Neuronal stem cell (in vitro differentiated cells): ENCODE data around the gene ST3GAL2.

Experiments used
- DNase-seq: peaks from one replicate; pipeline ENCODE4 v3.0.0-alpha.2; 2013; ENCODE audit warnings: low spot score
- H2AFZ ChIP-seq: one replicate; pipeline ENCODE4 v1.6.1; 2013; ENCODE audit warnings: mild to moderate bottlenecking, low read length, inconsistent platforms
- H2AK5ac ChIP-seq: 2 replicates; pipeline ENCODE4 v1.6.1; 2013; ENCODE audit warnings: low read depth, mild to moderate bottlenecking, inconsistent platforms, low read length, moderate library complexity, mixed read lengths
- H2BK120ac ChIP-seq: 2 replicates; pipeline ENCODE4 v1.6.1; 2013; ENCODE audit warnings: low read depth, mild to moderate bottlenecking, inconsistent platforms, low read length, moderate library complexity, mixed read lengths
- H2BK12ac ChIP-seq: one replicate; pipeline ENCODE4 v1.6.1; 2013; ENCODE audit warnings: low read length, inconsistent platforms
- H2BK15ac ChIP-seq: 2 replicates; pipeline ENCODE4 v1.6.1; 2013; ENCODE audit warnings: mild to moderate bottlenecking, low read length, inconsistent platforms, mixed read lengths
- H2BK5ac ChIP-seq: one replicate; pipeline ENCODE4 v1.6.1; 2013; ENCODE audit warnings: inconsistent platforms, mild to moderate bottlenecking, low read length, moderate library complexity
- H3K14ac ChIP-seq: one replicate; pipeline ENCODE4 v1.6.1; 2013; ENCODE audit warnings: low read length, inconsistent platforms
- H3K18ac ChIP-seq: 2 replicates; pipeline ENCODE4 v1.6.1; 2013; ENCODE audit warnings: low read length, inconsistent platforms
- H3K23ac ChIP-seq: 2 replicates; pipeline ENCODE4 v1.6.1; 2013; ENCODE audit warnings: low read depth, mild to moderate bottlenecking, mixed read lengths, low read length, inconsistent platforms; ENCODE audit not compliant: poor library complexity
- H3K27ac ChIP-seq: replicated peaks from 3 replicates; pipeline ENCODE4 v1.5.1; 2013; ENCODE audit warnings: low read length, inconsistent platforms
- H3K27me3 ChIP-seq, 3 experiments: 2 replicates each; pipeline ENCODE4 v1.6.1; 2013; ENCODE audit warnings: low read length in 3 of 3, mild to moderate bottlenecking in 2 of 3, inconsistent platforms in 1 of 3, low read depth in 1 of 3, mixed read lengths in 1 of 3, moderate library complexity in 1 of 3; ENCODE audit not compliant: control insufficient read depth in 3 of 3, insufficient read depth in 3 of 3
- H3K36me3 ChIP-seq, 2 donors: replicated peaks in 1 of 2; 2 replicates each; pipeline ENCODE4 v1.6.1; 2013; ENCODE audit warnings: low read length in 2 of 2; ENCODE audit not compliant: control insufficient read depth in 2 of 2, insufficient read depth in 2 of 2
- H3K4ac ChIP-seq: 2 replicates; pipeline ENCODE4 v1.6.1; 2013; ENCODE audit warnings: inconsistent platforms, mild to moderate bottlenecking, low read length, moderate library complexity
- H3K4me1 ChIP-seq, 2 donors: 1 replicate in 1 of 2; 2 replicates in 1 of 2; pipeline ENCODE4 v1.6.1; 2013; ENCODE audit warnings: low read length in 2 of 2, low read depth in 1 of 2; ENCODE audit not compliant: control insufficient read depth in 2 of 2, insufficient read depth in 1 of 2
- H3K4me2 ChIP-seq: one replicate; pipeline ENCODE4 v1.6.1; 2013; ENCODE audit warnings: mild to moderate bottlenecking, low read length, inconsistent platforms; ENCODE audit not compliant: insufficient read depth, poor library complexity, severe bottlenecking
- H3K4me3 ChIP-seq, 2 donors: 2 replicates each; pipeline ENCODE4 v1.5.1; 2013; ENCODE audit warnings: low read length in 2 of 2, mild to moderate bottlenecking in 2 of 2, inconsistent platforms in 1 of 2, moderate library complexity in 1 of 2
- H3K79me1 ChIP-seq: one replicate; pipeline ENCODE4 v1.6.1; 2013; ENCODE audit warnings: low read depth, mild to moderate bottlenecking, inconsistent platforms, low read length, moderate library complexity
- H3K9ac ChIP-seq: one replicate; pipeline ENCODE4 v1.6.1; 2013; ENCODE audit warnings: mild to moderate bottlenecking, low read depth, low read length, inconsistent platforms; ENCODE audit not compliant: poor library complexity
- H3K9me3 ChIP-seq, 2 donors: replicated peaks in 1 of 2; 2 replicates each; pipeline versions ENCODE3 to v1.6.1; 2013; ENCODE audit warnings: low read length in 2 of 2, mild to moderate bottlenecking in 2 of 2, inconsistent platforms in 1 of 2, low read depth in 1 of 2, mixed read lengths in 1 of 2, moderate library complexity in 1 of 2; ENCODE audit not compliant: control insufficient read depth in 2 of 2, insufficient read depth in 1 of 2
- H4K8ac ChIP-seq: one replicate; pipeline ENCODE4 v1.6.1; 2013; ENCODE audit warnings: low read depth, mild to moderate bottlenecking, inconsistent platforms, low read length, moderate library complexity
- H4K91ac ChIP-seq: one replicate; pipeline ENCODE4 v1.6.1; 2013; ENCODE audit warnings: low read length, low read depth, mild to moderate bottlenecking, inconsistent platforms; ENCODE audit not compliant: poor library complexity
- WGBS, 2 donors: extraction: QIAGEN DNeasy Blood & Tissue Kit; methylation state at CpG; one replicate each; pipeline ENCODE4 v1.1.7; 2013; ENCODE audit warnings: missing lambda C conversion rate in 2 of 2, mixed read lengths in 1 of 2; ENCODE audit not compliant: insufficient read length in 2 of 2, insufficient replicate concordance in 1 of 2; ENCODE audit errors: extremely low coverage in 2 of 2; 5-methylcytosine and 5-hydroxymethylcytosine counted together

ST3GAL2 gene

GRCh38 chr16:70476272-70477020 lies 37.5 kb upstream of the ST3GAL2 start:
- DNase-seq: no peak
- Histone ChIP-seq H2BK120ac (no peak overlapping the region), H2BK5ac (peak overlapping the region; percentile 66), H3K79me1 (peaks cover 2% of the 10 kb centered on the region), H3K14ac (no peak overlapping the region), H3K9ac (no peak overlapping the region), H3K23ac (no peak overlapping the region), H4K8ac (no peak overlapping the region), H3K27ac (no peak overlapping the region), H3K4me3 (no peak overlapping the region), H2AFZ (no peak overlapping the region), H3K4me2 (no peak overlapping the region), H3K18ac (no peak overlapping the region), H3K9me3 (no peaks in the 10 kb centered on the region), H2AK5ac (no peak overlapping the region), H3K36me3 (peaks cover 19 to 41% of the 10 kb centered on the region in 2 donors), H3K27me3 (no peaks in the 10 kb centered on the region), H2BK12ac (no peak overlapping the region), H4K91ac (no peak overlapping the region), H3K4ac (no peak overlapping the region), H3K4me1 (peaks cover 0 to 4% of the 10 kb centered on the region in 2 donors), H2BK15ac (no peak overlapping the region)
- no CpG with 5 or more reads among the region's 13 CpGs for WGBS, 2 donors

GRCh38 chr16:70475054-70475871 lies 36.4 kb upstream of the ST3GAL2 start:
- H3K9me3 ChIP-seq: no peaks in the 10 kb centered on the region
- H2AFZ ChIP-seq: no peak overlapping the region
- H2BK5ac ChIP-seq: peak overlapping the region; percentile 82
- H2AK5ac ChIP-seq: peak overlapping the region; percentile 63
- peak overlapping the region; percentile 9 for H2BK15ac ChIP-seq
- H2BK12ac ChIP-seq: no peak overlapping the region
- no peak overlapping the region for H3K4me2 ChIP-seq
- H3K79me1 ChIP-seq: peaks cover 2% of the 10 kb centered on the region
- H3K4me1 ChIP-seq: peaks cover 4 to 5% of the 10 kb centered on the region in 2 donors
- DNase-seq: no peak
- H4K91ac ChIP-seq: peak overlapping the region; percentile 43
- no CpG with 5 or more reads among the region's 24 CpGs for WGBS, 2 donors
- H3K36me3 ChIP-seq: peaks cover 9 to 30% of the 10 kb centered on the region in 2 donors
- H3K27ac ChIP-seq: no peak overlapping the region
- no peaks in the 10 kb centered on the region for H3K27me3 ChIP-seq
- no peak overlapping the region for H3K18ac ChIP-seq
- H3K4ac ChIP-seq: no peak overlapping the region
- H3K23ac ChIP-seq: peak overlapping the region; percentile 55
- no peak overlapping the region for H4K8ac ChIP-seq
- no peak overlapping the region for H2BK120ac ChIP-seq
- H3K9ac ChIP-seq: peak overlapping the region; percentile 81
- peak overlapping the region; percentile 17 for H3K14ac ChIP-seq
- H3K4me3 ChIP-seq: no peak overlapping the region

GRCh38 chr16:70474320-70475053 lies 35.6 kb upstream of the ST3GAL2 start:
- H2BK15ac ChIP-seq: no peak overlapping the region
- no peaks in the 10 kb centered on the region for H3K27me3 ChIP-seq
- H2BK5ac ChIP-seq: peak overlapping the region; percentile 66
- no peak overlapping the region for H3K27ac ChIP-seq
- H3K4me3 ChIP-seq: no peak overlapping the region
- no peak for DNase-seq
- no peaks in the 10 kb centered on the region for H3K9me3 ChIP-seq
- no peak overlapping the region for H4K91ac ChIP-seq
- H2BK120ac ChIP-seq: no peak overlapping the region
- H3K4ac ChIP-seq: no peak overlapping the region
- H3K18ac ChIP-seq: peak overlapping the region; percentile 13
- peaks cover 2% of the 10 kb centered on the region for H3K79me1 ChIP-seq
- H3K4me1 ChIP-seq: peaks cover 4 to 5% of the 10 kb centered on the region in 2 donors
- peak overlapping the region; percentile 63 for H2AK5ac ChIP-seq
- H2BK12ac ChIP-seq: peak overlapping the region; percentile 84
- peak overlapping the region; percentile 30 for H3K9ac ChIP-seq
- H3K36me3 ChIP-seq: peaks cover 5 to 22% of the 10 kb centered on the region in 2 donors
- no peak overlapping the region for H2AFZ ChIP-seq
- no CpG with 5 or more reads among the region's 22 CpGs for WGBS, 2 donors
- no peak overlapping the region for H3K4me2 ChIP-seq
- no peak overlapping the region for H4K8ac ChIP-seq
- H3K14ac ChIP-seq: peak overlapping the region; percentile 38
- peak overlapping the region; percentile 55 for H3K23ac ChIP-seq
